Measurements from ENCODE around the gene PLXNA2. TPM values are rescaled to one million over a fixed set of nuclear protein-coding genes. Genes with fewer than 3 reads are reported as not detected.
A peak's percentile ranks its signal among the peaks of the same experiment; 100 is the strongest.

The PLXNA2 gene
- total and polyA plus RNA-seq, 7 donors: 4.4 to 33.6 (median 20.8) TPM

DNA sequence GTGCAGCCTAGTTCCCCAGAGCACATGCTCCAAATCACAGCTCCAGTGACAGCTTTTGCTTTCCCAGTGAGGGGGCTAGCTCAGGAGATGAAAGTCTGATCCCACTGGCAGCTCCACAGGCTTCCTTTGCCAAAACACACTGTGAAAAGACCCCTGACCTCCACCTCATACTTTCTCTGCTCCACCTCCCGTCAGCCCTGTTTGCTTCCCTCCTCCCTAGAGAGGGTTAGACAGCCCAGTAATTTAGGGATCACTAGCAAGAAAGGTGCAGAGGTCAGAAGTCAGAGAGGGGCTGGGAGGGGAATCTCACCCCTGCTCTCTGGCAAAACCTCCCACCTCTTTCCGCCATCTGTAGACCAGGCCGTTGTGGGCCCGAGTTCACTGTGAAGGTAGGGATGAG lies 62.8 kb downstream of the PLXNA2 start:
- WGBS, 3 donors: 74 to 77% (median 75%) methylated on average over 4 of the region's 4 CpGs
- ATAC-seq: no peak
- Histone ChIP-seq H3K4me3 (no peak overlapping the region), H3K27ac (no peak overlapping the region), H3K36me3 (ENCODE audit: insufficient read depth in 1 of 2, low read depth in 1 of 2) (no peaks in the 10 kb centered on the region), H3K27me3 (ENCODE audit: insufficient read depth in 3 of 3, low read length in 2 of 3) (no peaks in the 10 kb centered on the region), H3K4me1 (peaks cover 29% of the 10 kb centered on the region), H3K9me3 (no peaks in the 10 kb centered on the region)
- intact Hi-C loops (cut with DNase I): no loop called here
- TF ChIP-seq, protein P1, sequence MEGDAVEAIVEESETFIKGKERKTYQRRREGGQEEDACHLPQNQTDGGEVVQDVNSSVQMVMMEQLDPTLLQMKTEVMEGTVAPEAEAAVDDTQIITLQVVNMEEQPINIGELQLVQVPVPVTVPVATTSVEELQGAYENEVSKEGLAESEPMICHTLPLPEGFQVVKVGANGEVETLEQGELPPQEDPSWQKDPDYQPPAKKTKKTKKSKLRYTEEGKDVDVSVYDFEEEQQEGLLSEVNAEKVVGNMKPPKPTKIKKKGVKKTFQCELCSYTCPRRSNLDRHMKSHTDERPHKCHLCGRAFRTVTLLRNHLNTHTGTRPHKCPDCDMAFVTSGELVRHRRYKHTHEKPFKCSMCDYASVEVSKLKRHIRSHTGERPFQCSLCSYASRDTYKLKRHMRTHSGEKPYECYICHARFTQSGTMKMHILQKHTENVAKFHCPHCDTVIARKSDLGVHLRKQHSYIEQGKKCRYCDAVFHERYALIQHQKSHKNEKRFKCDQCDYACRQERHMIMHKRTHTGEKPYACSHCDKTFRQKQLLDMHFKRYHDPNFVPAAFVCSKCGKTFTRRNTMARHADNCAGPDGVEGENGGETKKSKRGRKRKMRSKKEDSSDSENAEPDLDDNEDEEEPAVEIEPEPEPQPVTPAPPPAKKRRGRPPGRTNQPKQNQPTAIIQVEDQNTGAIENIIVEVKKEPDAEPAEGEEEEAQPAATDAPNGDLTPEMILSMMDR (IDR thresholded peaks at IDR 0.05): no peak
- DNase-seq: no peak

DNA sequence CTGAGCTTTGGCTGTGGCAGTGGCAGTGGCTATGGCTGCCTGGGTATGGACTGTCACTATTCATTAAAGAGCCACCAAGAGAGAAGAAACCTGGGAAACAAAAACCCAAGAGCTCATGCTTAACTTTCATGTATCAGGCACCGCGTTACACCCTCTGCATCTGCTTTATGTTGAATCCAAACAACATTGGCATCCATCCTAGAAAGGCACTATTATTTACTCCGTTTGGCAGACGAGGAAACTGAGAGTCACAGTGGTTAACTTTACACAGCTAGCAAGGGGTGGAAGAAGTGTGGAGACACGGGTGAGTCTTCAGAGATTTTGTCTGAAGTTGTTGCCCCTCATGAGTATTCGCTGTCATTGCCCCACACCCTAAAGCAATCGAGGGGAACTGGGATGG lies 63.8 kb downstream of the PLXNA2 start:
- TF ChIP-seq, protein P1 (IDR thresholded peaks at IDR 0.05): no peak
- Histone ChIP-seq H3K27ac (no peak overlapping the region), H3K27me3 (ENCODE audit: insufficient read depth in 3 of 3, low read length in 2 of 3) (no peaks in the 10 kb centered on the region), H3K4me1 (peaks cover 23% of the 10 kb centered on the region), H3K9me3 (no peaks in the 10 kb centered on the region), H3K36me3 (ENCODE audit: insufficient read depth in 1 of 2, low read depth in 1 of 2) (no peaks in the 10 kb centered on the region), H3K4me3 (no peak overlapping the region)
- ATAC-seq: no peak
- DNase-seq: no peak
- intact Hi-C loops (cut with DNase I): no loop called here
- 55 to 66% (median 64%) methylated on average over 7 of the region's 7 CpGs for WGBS, 3 donors

DNA sequence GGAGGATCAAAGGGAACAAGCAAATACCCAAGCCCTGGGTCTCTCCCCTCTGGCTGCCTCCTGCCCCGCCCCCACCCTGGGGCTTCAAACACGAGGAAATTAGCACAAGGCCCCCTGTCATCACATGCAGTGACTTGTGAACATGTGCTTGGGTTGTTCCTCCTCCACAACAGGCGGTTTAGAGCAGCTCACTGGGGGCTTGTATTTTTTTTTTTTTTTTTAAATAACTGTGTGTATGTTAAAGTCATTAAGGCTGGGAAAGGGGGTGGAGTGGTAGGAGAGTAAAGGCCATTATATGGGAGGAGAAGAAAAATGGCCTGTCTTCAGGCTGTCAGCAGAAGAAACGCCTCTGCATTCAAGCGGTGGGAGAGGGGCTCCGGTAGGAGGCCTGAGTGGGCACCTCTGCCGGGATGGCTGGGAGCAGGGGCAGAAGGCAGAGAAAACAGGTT lies 64.2 kb downstream of the PLXNA2 start:
- DNase-seq (no peak), ATAC-seq (no peak)
- TF ChIP-seq, protein P1 (IDR thresholded peaks at IDR 0.05): no peak
- intact Hi-C loops (cut with DNase I): no loop called here
- no peaks in the 10 kb centered on the region for H3K36me3 ChIP-seq (ENCODE audit: insufficient read depth in 1 of 2, low read depth in 1 of 2)
- H3K4me3 ChIP-seq: no peak overlapping the region
- peaks cover 18% of the 10 kb centered on the region for H3K4me1 ChIP-seq
- H3K27me3 ChIP-seq (ENCODE audit: insufficient read depth in 3 of 3, low read length in 2 of 3): no peaks in the 10 kb centered on the region
- H3K27ac ChIP-seq: no peak overlapping the region
- no peaks in the 10 kb centered on the region for H3K9me3 ChIP-seq
- WGBS, 3 donors: 72 to 73% (median 73%) methylated on average over 7 of the region's 7 CpGs

DNA sequence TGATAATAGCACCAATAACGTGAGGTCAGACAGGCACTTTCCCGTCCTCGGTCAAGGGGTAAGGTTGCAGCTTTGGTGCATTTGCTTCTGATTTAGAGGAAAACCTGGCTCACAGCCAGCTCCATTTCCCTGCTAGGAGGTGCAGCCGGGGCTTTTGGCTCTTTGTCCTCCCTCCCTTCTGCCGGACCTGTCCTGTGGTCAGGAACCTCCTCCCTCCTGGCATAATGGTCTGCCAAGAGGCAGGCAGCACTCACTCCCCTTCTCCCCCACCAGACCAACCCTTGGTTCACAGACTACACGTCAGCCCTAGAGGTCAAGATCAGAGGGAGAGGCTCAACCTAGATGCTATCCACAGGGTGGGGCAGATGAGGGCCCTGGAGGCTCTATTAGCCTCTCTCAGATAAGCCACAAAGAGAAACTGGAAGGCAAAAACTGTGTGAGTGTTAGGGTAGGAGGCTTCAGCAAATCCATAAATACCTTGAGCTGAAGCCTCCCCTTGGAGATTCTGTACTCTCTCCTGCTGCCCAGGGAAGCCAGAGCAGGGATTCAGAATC lies 64.8 kb downstream of the PLXNA2 start:
- H3K9me3 ChIP-seq: no peaks in the 10 kb centered on the region
- intact Hi-C loops (cut with DNase I): no loop called here
- no peak overlapping the region for H3K4me3 ChIP-seq
- DNase-seq: no peak
- WGBS, 3 donors: 42 to 51% (median 50%) methylated on average over 6 of the region's 6 CpGs
- no peak for ATAC-seq
- H3K4me1 ChIP-seq: peaks cover 15% of the 10 kb centered on the region
- TF ChIP-seq, protein P1 (IDR thresholded peaks at IDR 0.05): no peak
- H3K27me3 ChIP-seq (ENCODE audit: insufficient read depth in 3 of 3, low read length in 2 of 3): no peaks in the 10 kb centered on the region
- H3K36me3 ChIP-seq (ENCODE audit: insufficient read depth in 1 of 2, low read depth in 1 of 2): no peaks in the 10 kb centered on the region
- no peak overlapping the region for H3K27ac ChIP-seq

DNA sequence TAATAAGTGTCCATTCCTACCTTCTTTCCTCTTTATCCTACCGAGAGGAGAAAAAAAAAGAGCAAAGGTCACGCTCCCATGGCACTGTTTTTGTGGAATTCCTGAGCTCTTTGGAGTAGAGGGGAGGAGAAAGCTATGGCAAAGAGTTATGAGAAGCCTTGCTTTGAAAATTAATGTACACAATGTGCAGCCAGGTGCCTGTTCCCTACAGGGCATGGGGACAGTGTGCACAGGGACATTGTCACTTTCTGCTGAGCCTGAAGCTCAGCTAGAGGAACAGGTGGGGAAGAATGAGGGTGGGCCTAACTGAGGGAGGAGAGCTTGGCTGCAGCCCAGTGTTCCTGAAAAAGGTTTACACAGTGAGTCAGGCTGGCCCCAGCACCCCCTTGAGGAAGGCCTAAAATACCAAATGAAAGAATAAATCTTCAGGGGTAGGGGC lies 66.1 kb downstream of the PLXNA2 start:
- DNase-seq: no peak
- peak in 2 of 4 donors; percentile 35 to 54 for ATAC-seq
- no peaks in the 10 kb centered on the region for H3K36me3 ChIP-seq (ENCODE audit: insufficient read depth in 1 of 2, low read depth in 1 of 2)
- TF ChIP-seq, protein P1 (IDR thresholded peaks at IDR 0.05): no peak
- H3K27me3 ChIP-seq (ENCODE audit: insufficient read depth in 3 of 3, low read length in 2 of 3): no peaks in the 10 kb centered on the region
- H3K4me1 ChIP-seq: peaks cover 12% of the 10 kb centered on the region
- H3K9me3 ChIP-seq: no peaks in the 10 kb centered on the region
- H3K4me3 ChIP-seq: no peak overlapping the region
- no peak overlapping the region for H3K27ac ChIP-seq
- intact Hi-C loops (cut with DNase I): no loop called here
- 73 to 84% (median 76%) methylated on average over 2 of the region's 2 CpGs for WGBS, 3 donors

Measured in psoas muscle (tissue), 8 donors.